Osteocyte (in vitro differentiated cells): Measurements from ENCODE around the gene C4BPB. TPM values are rescaled to one million over a fixed set of nuclear protein-coding genes. Genes with fewer than 3 reads are reported as not detected.

Source experiments
- DNase-seq: peaks from one replicate; pipeline ENCODE4 v3.0.0; 2021; ENCODE audit warnings: mixed read lengths; ENCODE audit not compliant: unreplicated experiment; ENCODE audit errors: extremely low spot score
- H3K27ac Mint-ChIP-seq: one replicate; pipeline ENCODE4 v1.8.0; 2021; ENCODE audit warnings: mild to moderate bottlenecking, mixed read lengths; ENCODE audit not compliant: unreplicated experiment
- H3K27me3 Mint-ChIP-seq: one replicate; pipeline ENCODE4 v1.8.0; 2021; ENCODE audit warnings: mixed read lengths; ENCODE audit not compliant: unreplicated experiment
- H3K36me3 Mint-ChIP-seq: one replicate; pipeline ENCODE4 v1.8.0; 2021; ENCODE audit warnings: mixed read lengths; ENCODE audit not compliant: unreplicated experiment
- H3K4me1 Mint-ChIP-seq: one replicate; pipeline ENCODE4 v1.8.0; 2021; ENCODE audit warnings: mixed read lengths; ENCODE audit not compliant: unreplicated experiment
- H3K4me3 Mint-ChIP-seq: one replicate; pipeline ENCODE4 v1.8.0; 2021; ENCODE audit warnings: mild to moderate bottlenecking, moderate library complexity, mixed read lengths; ENCODE audit not compliant: unreplicated experiment
- H3K9me3 Mint-ChIP-seq: one replicate; pipeline ENCODE4 v1.8.0; 2021; ENCODE audit warnings: mixed read lengths; ENCODE audit not compliant: unreplicated experiment
- CTCF ChIP-seq: fragments of 200-600 bp; sonication (generic); IDR thresholded peaks from 2 replicates; pipeline ENCODE4 v1.5.0; 2021; ENCODE audit warnings: antibody characterized with exemption, mild to moderate bottlenecking, moderate library complexity
- total RNA-seq: library from RNA; stranded (reverse); gene quantifications from 2 replicates; pipeline ENCODE4 v1.2.1, GENCODE V29; 2021

The C4BPB gene
- total RNA-seq, 1 donor from 2014 or later = not detected

DNA sequence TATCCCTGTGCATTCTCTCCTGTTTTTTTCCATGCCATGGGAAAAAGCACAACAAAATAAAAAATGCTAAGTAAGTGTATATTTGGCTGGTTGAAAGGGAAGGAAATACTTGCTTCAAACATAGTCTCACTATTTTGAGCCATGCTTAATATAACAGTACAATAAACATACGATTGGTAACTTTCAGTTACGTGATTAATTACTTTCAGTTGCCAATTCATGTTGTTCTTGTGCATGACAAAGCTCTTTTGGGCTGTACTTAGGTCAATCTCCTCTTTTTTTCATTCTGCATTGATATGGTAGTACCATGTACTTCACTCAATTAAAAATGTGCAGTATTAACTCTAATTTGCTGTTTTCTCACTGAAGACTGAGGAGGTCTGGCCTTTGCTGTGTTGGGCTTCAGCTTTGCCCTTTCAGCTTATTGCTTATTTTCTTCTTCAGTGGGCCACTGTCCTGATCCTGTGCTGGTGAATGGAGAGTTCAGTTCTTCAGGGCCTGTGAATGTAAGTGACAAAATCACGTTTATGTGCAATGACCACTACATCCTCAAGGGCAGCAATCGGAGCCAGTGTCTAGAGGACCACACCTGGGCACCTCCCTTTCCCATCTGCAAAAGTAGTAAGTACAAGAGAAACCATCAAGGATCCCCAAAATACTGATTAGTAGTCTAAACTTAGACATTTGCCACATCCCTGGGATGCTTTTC, 2.7 kb downstream of the C4BPB start:
- Mint-ChIP-seq H3K4me1 (no peaks in the 10 kb centered on the region), H3K4me3 (no peak overlapping the region), H3K27ac (no peak overlapping the region), H3K27me3 (peaks cover 24% of the 10 kb centered on the region), H3K36me3 (no peaks in the 10 kb centered on the region), H3K9me3 (no peaks in the 10 kb centered on the region)
- DNase-seq = no peak
- no peak for TF ChIP-seq CTCF

DNA sequence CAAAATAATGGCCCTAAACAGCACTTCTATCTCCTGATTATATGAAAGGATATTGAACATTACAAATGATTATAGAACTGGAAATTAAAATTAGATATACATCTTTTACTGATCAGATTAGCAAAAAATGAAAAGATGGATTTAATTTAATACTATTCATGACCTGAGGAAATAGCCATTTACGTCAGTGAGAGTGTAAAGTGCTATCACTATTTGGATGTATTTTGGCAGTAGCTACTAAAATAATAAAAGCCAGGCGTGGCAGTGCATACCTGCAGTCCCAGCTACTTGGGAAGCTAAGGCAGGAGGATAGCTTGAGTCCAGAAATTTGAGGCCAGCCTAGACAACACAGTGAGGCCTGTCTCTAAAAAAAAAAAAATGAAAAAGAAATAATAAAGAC, 5.3 kb downstream of the C4BPB start:
- H3K9me3 Mint-ChIP-seq = no peaks in the 10 kb centered on the region
- no peaks in the 10 kb centered on the region for H3K4me1 Mint-ChIP-seq
- no peak overlapping the region for H3K27ac Mint-ChIP-seq
- no peak for DNase-seq
- H3K27me3 Mint-ChIP-seq = peaks cover 16% of the 10 kb centered on the region
- TF ChIP-seq CTCF = no peak
- H3K36me3 Mint-ChIP-seq = no peaks in the 10 kb centered on the region
- no peak overlapping the region for H3K4me3 Mint-ChIP-seq

- peaks cover 17% of the 10 kb centered on the region for H3K27me3 Mint-ChIP-seq
- no peak for TF ChIP-seq CTCF
- DNase-seq = no peak
- H3K27ac Mint-ChIP-seq = no peak overlapping the region
- no peaks in the 10 kb centered on the region for H3K36me3 Mint-ChIP-seq
- H3K4me1 Mint-ChIP-seq = no peaks in the 10 kb centered on the region
- H3K9me3 Mint-ChIP-seq = no peaks in the 10 kb centered on the region
- H3K4me3 Mint-ChIP-seq = no peak overlapping the region
Observed at GRCh38 chr1:207097871-207098324, 9.2 kb downstream of the C4BPB start.

GRCh38 chr1:207101720-207102119, 13.1 kb downstream of the C4BPB start:
- no peak for TF ChIP-seq CTCF
- Mint-ChIP-seq H3K4me3 (no peak overlapping the region), H3K27me3 (peaks cover 17% of the 10 kb centered on the region), H3K4me1 (no peaks in the 10 kb centered on the region), H3K36me3 (no peaks in the 10 kb centered on the region), H3K9me3 (no peaks in the 10 kb centered on the region), H3K27ac (no peak overlapping the region)
- no peak for DNase-seq

DNA sequence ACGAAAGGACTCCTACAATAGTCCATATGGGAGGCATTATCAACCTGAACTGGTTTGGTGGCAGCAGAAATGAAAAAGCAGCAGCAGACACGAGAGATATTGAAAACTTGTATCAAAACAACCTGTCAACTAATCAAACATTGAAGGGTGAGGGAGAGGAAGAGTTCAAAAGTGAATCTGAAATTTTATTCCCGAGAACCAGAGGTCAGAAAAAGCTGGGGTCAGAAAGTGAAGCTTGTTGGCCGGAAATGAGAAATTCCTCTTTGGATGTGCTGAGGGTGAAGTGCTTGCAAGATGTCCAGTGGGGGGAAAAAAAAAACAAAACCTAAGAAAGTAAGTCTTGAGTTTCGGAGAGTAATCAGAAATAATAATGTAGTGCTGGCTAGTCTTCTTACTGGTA, 13.5 kb downstream of the C4BPB start:
- H3K27me3 Mint-ChIP-seq = peaks cover 19% of the 10 kb centered on the region
- DNase-seq = no peak
- H3K36me3 Mint-ChIP-seq = no peaks in the 10 kb centered on the region
- H3K4me3 Mint-ChIP-seq = no peak overlapping the region
- TF ChIP-seq CTCF = no peak
- H3K27ac Mint-ChIP-seq = no peak overlapping the region
- H3K4me1 Mint-ChIP-seq = no peaks in the 10 kb centered on the region
- H3K9me3 Mint-ChIP-seq = no peaks in the 10 kb centered on the region
